ENCODE measurements around the gene ADAP2. TPM values are rescaled to one million over a fixed set of nuclear protein-coding genes. Genes with fewer than 3 reads are reported as not detected.

ADAP2 gene
- total RNA-seq, 2 experiments from 2014 or later, result 1.4 to 2.6 TPM

- CTCF ChIA-PET (ENCODE audit: unreplicated experiment), result no interaction called here
- POLR2A ChIA-PET, result interaction anchor here (0.5 to 0.6 kb wide), 2 partner anchors 363 to 851 kb away, joined by 3 to 6 read pairs; no protein-coding TSS in a partner anchor
- TF ChIP-seq EZH2phosphoT487 (IDR thresholded peaks at IDR 0.05; ENCODE audit: borderline replicate concordance, low read depth, low read length), result no peak
- TF ChIP-seq CTCF (conservative IDR thresholded peaks at IDR 0.05; ENCODE audit: low read length), result no peak
- Histone ChIP-seq H4K20me1 (ENCODE audit: insufficient read depth, low read length) (no peaks in the 10 kb centered on the region), H2AFZ (ENCODE audit: low read length) (no peak overlapping the region), H3K9me2 (ENCODE audit: insufficient read depth, low read length) (no peaks in the 10 kb centered on the region), H3K27ac (ENCODE audit: low read depth, low read length, poor library complexity, severe bottlenecking) (no peak overlapping the region), H3K4me1 (ENCODE audit: insufficient read depth, low read length, poor library complexity, severe bottlenecking) (no peaks in the 10 kb centered on the region), H3K9me3 (ENCODE audit: low read length) (no peaks in the 10 kb centered on the region), H3K4me2 (ENCODE audit: low read length) (no peak overlapping the region), H3K4me3 (ENCODE audit: low read depth, low read length, poor library complexity, severe bottlenecking) (no peak overlapping the region), H3K36me3 (ENCODE audit: insufficient read depth, low read length) (no peaks in the 10 kb centered on the region), H3K79me2 (ENCODE audit: insufficient read depth, low read depth, low read length) (no peaks in the 10 kb centered on the region)
- intact Hi-C loops (cut with micrococcal nuclease; ENCODE audit: unreplicated experiment), result no loop called here
- no peak for DNase-seq (ENCODE audit: low spot score)
- BruUV-seq (replicated peaks), result no TSS peak
Measured at GRCh38 chr17:30915833-30916611, 5.7 kb upstream of the ADAP2 start.

GRCh38 chr17:30917050-30917449, 4.7 kb upstream of the ADAP2 start:
- Histone ChIP-seq H4K20me1 (ENCODE audit: insufficient read depth, low read length) (no peaks in the 10 kb centered on the region), H3K9me2 (ENCODE audit: insufficient read depth, low read length) (no peaks in the 10 kb centered on the region), H3K4me1 (ENCODE audit: insufficient read depth, low read length, poor library complexity, severe bottlenecking) (peaks cover 7% of the 10 kb centered on the region), H3K4me2 (ENCODE audit: low read length) (no peak overlapping the region), H3K4me3 (ENCODE audit: low read depth, low read length, poor library complexity, severe bottlenecking) (no peak overlapping the region), H3K36me3 (ENCODE audit: insufficient read depth, low read length) (no peaks in the 10 kb centered on the region), H3K27ac (ENCODE audit: low read depth, low read length, poor library complexity, severe bottlenecking) (no peak overlapping the region), H3K79me2 (ENCODE audit: insufficient read depth, low read depth, low read length) (no peaks in the 10 kb centered on the region), H3K9me3 (ENCODE audit: low read length) (no peaks in the 10 kb centered on the region), H2AFZ (ENCODE audit: low read length) (no peak overlapping the region)
- ChIA-PET POLR2A (interaction anchor here (0.5 to 0.6 kb wide), 2 partner anchors 11 to 446 kb away, joined by 3 to 4 read pairs; no protein-coding TSS in a partner anchor), CTCF (ENCODE audit: unreplicated experiment) (no interaction called here)
- DNase-seq (ENCODE audit: low spot score), result no peak
- TF ChIP-seq EZH2phosphoT487 (IDR thresholded peaks at IDR 0.05; ENCODE audit: borderline replicate concordance, low read depth, low read length) (no peak), CTCF (conservative IDR thresholded peaks at IDR 0.05; ENCODE audit: low read length) (no peak)
- no TSS peak for BruUV-seq (replicated peaks)
- intact Hi-C loops (cut with micrococcal nuclease; ENCODE audit: unreplicated experiment), result no loop called here

GRCh38 chr17:30920282-30920681, 1.5 kb upstream of the ADAP2 start:
- Histone ChIP-seq H3K4me1 (ENCODE audit: insufficient read depth, low read length, poor library complexity, severe bottlenecking) (peaks cover 7% of the 10 kb centered on the region), H3K4me3 (ENCODE audit: low read depth, low read length, poor library complexity, severe bottlenecking) (no peak overlapping the region), H3K27ac (ENCODE audit: low read depth, low read length, poor library complexity, severe bottlenecking) (no peak overlapping the region), H3K9me2 (ENCODE audit: insufficient read depth, low read length) (no peaks in the 10 kb centered on the region), H3K36me3 (ENCODE audit: insufficient read depth, low read length) (no peaks in the 10 kb centered on the region), H3K9me3 (ENCODE audit: low read length) (no peaks in the 10 kb centered on the region), H3K79me2 (ENCODE audit: insufficient read depth, low read depth, low read length) (no peaks in the 10 kb centered on the region), H4K20me1 (ENCODE audit: insufficient read depth, low read length) (no peaks in the 10 kb centered on the region), H2AFZ (ENCODE audit: low read length) (no peak overlapping the region), H3K4me2 (ENCODE audit: low read length) (no peak overlapping the region)
- TF ChIP-seq CTCF (conservative IDR thresholded peaks at IDR 0.05; ENCODE audit: low read length) (no peak), EZH2phosphoT487 (IDR thresholded peaks at IDR 0.05; ENCODE audit: borderline replicate concordance, low read depth, low read length) (no peak)
- no TSS peak for BruUV-seq (replicated peaks)
- no peak for DNase-seq (ENCODE audit: low spot score)
- intact Hi-C loops (cut with micrococcal nuclease; ENCODE audit: unreplicated experiment), result no loop called here
- ChIA-PET POLR2A (no interaction called here), CTCF (ENCODE audit: unreplicated experiment) (no interaction called here)
